Measurements from ENCODE around the gene ZNF518A.

Gene ZNF518A

DNA sequence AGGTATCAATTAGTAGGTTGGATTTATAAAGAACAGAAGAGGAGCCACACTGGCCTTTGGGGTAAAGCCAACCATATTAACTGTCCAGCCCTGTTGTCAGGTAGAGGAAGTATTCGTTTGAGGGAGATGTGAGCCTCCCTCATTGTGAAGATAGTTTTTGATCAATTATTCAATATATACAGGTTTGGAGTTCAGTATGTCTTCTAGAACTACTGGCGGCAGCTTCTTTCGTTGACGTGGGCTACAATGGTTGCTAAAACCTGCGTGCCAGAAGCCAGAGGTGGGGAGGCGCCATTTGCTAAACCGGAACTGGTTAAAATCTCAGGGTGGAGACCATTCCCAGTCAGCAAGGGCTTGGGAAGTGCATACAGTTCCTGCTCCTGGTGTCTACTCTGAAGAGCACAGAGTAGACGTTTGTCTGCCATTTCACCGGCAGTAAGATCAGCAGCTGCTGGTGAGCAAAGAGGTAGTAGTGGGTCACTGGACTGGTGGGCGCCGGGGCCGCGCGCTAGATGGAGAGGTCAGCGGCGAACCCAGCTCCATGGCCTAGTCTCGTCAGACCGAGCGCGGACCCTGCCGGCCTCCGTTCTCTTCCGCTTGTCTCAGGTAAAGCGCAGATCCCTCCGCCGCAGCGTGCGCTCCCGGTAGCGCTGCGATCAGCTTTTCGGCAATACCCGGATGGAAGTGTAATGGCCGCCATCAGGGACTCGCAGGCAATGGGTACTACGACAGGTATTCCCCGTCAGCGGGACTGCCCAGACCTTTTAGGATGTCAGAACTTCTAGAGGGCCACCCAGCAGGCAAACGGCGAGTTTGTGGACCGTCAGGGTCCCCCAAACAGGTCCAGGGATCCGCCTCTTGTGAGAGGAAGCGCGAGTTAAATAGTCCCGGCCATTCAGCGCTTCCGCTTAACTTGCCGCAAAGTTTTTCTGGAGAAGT, at the start of gene ZNF518A (continued):
- TF ChIP-seq, protein P1, sequence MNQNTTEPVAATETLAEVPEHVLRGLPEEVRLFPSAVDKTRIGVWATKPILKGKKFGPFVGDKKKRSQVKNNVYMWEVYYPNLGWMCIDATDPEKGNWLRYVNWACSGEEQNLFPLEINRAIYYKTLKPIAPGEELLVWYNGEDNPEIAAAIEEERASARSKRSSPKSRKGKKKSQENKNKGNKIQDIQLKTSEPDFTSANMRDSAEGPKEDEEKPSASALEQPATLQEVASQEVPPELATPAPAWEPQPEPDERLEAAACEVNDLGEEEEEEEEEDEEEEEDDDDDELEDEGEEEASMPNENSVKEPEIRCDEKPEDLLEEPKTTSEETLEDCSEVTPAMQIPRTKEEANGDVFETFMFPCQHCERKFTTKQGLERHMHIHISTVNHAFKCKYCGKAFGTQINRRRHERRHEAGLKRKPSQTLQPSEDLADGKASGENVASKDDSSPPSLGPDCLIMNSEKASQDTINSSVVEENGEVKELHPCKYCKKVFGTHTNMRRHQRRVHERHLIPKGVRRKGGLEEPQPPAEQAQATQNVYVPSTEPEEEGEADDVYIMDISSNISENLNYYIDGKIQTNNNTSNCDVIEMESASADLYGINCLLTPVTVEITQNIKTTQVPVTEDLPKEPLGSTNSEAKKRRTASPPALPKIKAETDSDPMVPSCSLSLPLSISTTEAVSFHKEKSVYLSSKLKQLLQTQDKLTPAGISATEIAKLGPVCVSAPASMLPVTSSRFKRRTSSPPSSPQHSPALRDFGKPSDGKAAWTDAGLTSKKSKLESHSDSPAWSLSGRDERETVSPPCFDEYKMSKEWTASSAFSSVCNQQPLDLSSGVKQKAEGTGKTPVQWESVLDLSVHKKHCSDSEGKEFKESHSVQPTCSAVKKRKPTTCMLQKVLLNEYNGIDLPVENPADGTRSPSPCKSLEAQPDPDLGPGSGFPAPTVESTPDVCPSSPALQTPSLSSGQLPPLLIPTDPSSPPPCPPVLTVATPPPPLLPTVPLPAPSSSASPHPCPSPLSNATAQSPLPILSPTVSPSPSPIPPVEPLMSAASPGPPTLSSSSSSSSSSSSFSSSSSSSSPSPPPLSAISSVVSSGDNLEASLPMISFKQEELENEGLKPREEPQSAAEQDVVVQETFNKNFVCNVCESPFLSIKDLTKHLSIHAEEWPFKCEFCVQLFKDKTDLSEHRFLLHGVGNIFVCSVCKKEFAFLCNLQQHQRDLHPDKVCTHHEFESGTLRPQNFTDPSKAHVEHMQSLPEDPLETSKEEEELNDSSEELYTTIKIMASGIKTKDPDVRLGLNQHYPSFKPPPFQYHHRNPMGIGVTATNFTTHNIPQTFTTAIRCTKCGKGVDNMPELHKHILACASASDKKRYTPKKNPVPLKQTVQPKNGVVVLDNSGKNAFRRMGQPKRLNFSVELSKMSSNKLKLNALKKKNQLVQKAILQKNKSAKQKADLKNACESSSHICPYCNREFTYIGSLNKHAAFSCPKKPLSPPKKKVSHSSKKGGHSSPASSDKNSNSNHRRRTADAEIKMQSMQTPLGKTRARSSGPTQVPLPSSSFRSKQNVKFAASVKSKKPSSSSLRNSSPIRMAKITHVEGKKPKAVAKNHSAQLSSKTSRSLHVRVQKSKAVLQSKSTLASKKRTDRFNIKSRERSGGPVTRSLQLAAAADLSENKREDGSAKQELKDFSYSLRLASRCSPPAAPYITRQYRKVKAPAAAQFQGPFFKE (tag by site-specific recombination; IDR thresholded peaks at IDR 0.05; ENCODE audit: borderline replicate concordance): no peak
- TF ChIP-seq PRDM1 (tag by site-specific recombination; IDR thresholded peaks at IDR 0.05) (no peak), ZNF292 (tag by site-specific recombination; IDR thresholded peaks at IDR 0.05; ENCODE audit: borderline replicate concordance, low read depth) (no peak), ZNF658 (tag by site-specific recombination; IDR thresholded peaks at IDR 0.05) (no peak), HOXC10 (CRISPR knock-in tag; IDR thresholded peaks at IDR 0.05) (no peak), TCF7L2 (IDR thresholded peaks at IDR 0.05; ENCODE audit: borderline replicate concordance, low read depth, low read length) (no peak), ZNF629 (tag by site-specific recombination; IDR thresholded peaks at IDR 0.05) (peak; percentile 62; the same call in 1 of the 2 replicates), ZXDB (tag by site-specific recombination; IDR thresholded peaks at IDR 0.05) (peak; percentile 95), GLI4 (tag by site-specific recombination; IDR thresholded peaks at IDR 0.05) (peak; percentile 90; the same call in 1 of the 2 replicates), IKZF3 (tag by site-specific recombination; IDR thresholded peaks at IDR 0.05) (0 out of 2 replicates have a peak, but pooled peaks have one; percentile 38), ZNF776 (tag by site-specific recombination; IDR thresholded peaks at IDR 0.05; ENCODE audit: borderline replicate concordance) (no peak), ZNF174 (tag by site-specific recombination; IDR thresholded peaks at IDR 0.05) (0 out of 2 replicates have a peak, but pooled peaks have one; percentile 24), ZNF558 (tag by site-specific recombination; IDR thresholded peaks at IDR 0.05) (no peak; the same call in 1 of the 2 replicates), ZNF132 (tag by site-specific recombination; IDR thresholded peaks at IDR 0.05; ENCODE audit: borderline replicate concordance) (no peak)
- TF ChIP-seq, protein P2, sequence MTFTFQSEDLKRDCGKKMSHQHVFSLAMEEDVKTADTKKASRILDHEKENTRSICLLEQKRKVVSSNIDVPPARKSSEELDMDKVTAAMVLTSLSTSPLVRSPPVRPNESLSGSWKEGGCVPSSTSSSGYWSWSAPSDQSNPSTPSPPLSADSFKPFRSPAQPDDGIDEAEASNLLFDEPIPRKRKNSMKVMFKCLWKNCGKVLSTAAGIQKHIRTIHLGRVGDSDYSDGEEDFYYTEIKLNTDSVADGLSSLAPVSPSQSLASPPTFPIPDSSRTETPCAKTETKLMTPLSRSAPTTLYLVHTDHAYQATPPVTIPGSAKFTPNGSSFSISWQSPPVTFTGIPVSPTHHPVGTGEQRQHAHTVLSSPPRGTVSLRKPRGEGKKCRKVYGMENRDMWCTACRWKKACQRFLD (tag by site-specific recombination; IDR thresholded peaks at IDR 0.05): no peak
- TF ChIP-seq, protein P3, sequence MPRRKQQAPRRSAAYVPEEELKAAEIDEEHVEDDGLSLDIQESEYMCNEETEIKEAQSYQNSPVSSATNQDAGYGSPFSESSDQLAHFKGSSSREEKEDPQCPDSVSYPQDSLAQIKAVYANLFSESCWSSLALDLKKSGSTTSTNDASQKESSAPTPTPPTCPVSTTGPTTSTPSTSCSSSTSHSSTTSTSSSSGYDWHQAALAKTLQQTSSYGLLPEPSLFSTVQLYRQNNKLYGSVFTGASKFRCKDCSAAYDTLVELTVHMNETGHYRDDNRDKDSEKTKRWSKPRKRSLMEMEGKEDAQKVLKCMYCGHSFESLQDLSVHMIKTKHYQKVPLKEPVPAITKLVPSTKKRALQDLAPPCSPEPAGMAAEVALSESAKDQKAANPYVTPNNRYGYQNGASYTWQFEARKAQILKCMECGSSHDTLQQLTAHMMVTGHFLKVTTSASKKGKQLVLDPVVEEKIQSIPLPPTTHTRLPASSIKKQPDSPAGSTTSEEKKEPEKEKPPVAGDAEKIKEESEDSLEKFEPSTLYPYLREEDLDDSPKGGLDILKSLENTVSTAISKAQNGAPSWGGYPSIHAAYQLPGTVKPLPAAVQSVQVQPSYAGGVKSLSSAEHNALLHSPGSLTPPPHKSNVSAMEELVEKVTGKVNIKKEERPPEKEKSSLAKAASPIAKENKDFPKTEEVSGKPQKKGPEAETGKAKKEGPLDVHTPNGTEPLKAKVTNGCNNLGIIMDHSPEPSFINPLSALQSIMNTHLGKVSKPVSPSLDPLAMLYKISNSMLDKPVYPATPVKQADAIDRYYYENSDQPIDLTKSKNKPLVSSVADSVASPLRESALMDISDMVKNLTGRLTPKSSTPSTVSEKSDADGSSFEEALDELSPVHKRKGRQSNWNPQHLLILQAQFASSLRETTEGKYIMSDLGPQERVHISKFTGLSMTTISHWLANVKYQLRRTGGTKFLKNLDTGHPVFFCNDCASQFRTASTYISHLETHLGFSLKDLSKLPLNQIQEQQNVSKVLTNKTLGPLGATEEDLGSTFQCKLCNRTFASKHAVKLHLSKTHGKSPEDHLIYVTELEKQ (tag by site-specific recombination; IDR thresholded peaks at IDR 0.05; ENCODE audit: borderline replicate concordance): peak; percentile 44; the same call in 1 of the 2 replicates
- TF ChIP-seq, protein P4, sequence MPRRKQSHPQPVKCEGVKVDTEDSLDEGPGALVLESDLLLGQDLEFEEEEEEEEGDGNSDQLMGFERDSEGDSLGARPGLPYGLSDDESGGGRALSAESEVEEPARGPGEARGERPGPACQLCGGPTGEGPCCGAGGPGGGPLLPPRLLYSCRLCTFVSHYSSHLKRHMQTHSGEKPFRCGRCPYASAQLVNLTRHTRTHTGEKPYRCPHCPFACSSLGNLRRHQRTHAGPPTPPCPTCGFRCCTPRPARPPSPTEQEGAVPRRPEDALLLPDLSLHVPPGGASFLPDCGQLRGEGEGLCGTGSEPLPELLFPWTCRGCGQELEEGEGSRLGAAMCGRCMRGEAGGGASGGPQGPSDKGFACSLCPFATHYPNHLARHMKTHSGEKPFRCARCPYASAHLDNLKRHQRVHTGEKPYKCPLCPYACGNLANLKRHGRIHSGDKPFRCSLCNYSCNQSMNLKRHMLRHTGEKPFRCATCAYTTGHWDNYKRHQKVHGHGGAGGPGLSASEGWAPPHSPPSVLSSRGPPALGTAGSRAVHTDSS (tag by site-specific recombination; IDR thresholded peaks at IDR 0.05): 0 out of 2 replicates have a peak, but pooled peaks have one; percentile 29
- TF ChIP-seq, protein P5, sequence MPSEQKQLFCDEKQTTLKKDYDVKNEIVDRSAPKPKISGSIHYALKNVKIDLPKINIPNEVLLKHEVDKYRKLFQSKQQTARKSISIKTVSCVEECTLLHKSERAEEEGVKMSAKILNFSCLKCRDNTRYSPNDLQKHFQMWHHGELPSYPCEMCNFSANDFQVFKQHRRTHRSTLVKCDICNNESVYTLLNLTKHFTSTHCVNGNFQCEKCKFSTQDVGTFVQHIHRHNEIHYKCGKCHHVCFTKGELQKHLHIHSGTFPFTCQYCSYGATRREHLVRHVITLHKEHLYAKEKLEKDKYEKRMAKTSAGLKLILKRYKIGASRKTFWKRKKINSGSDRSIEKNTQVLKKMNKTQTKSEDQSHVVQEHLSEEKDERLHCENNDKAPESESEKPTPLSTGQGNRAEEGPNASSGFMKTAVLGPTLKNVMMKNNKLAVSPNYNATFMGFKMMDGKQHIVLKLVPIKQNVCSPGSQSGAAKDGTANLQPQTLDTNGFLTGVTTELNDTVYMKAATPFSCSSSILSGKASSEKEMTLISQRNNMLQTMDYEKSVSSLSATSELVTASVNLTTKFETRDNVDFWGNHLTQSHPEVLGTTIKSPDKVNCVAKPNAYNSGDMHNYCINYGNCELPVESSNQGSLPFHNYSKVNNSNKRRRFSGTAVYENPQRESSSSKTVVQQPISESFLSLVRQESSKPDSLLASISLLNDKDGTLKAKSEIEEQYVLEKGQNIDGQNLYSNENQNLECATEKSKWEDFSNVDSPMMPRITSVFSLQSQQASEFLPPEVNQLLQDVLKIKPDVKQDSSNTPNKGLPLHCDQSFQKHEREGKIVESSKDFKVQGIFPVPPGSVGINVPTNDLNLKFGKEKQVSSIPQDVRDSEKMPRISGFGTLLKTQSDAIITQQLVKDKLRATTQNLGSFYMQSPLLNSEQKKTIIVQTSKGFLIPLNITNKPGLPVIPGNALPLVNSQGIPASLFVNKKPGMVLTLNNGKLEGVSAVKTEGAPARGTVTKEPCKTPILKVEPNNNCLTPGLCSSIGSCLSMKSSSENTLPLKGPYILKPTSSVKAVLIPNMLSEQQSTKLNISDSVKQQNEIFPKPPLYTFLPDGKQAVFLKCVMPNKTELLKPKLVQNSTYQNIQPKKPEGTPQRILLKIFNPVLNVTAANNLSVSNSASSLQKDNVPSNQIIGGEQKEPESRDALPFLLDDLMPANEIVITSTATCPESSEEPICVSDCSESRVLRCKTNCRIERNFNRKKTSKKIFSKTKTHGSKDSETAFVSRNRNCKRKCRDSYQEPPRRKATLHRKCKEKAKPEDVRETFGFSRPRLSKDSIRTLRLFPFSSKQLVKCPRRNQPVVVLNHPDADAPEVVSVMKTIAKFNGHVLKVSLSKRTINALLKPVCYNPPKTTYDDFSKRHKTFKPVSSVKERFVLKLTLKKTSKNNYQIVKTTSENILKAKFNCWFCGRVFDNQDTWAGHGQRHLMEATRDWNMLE (tag by site-specific recombination; conservative IDR thresholded peaks at IDR 0.05; ENCODE audit: low read depth): peak; percentile 98
- TF ChIP-seq, protein P6, sequence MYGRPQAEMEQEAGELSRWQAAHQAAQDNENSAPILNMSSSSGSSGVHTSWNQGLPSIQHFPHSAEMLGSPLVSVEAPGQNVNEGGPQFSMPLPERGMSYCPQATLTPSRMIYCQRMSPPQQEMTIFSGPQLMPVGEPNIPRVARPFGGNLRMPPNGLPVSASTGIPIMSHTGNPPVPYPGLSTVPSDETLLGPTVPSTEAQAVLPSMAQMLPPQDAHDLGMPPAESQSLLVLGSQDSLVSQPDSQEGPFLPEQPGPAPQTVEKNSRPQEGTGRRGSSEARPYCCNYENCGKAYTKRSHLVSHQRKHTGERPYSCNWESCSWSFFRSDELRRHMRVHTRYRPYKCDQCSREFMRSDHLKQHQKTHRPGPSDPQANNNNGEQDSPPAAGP (tag by site-specific recombination; IDR thresholded peaks at IDR 0.05): peak; percentile 87; the same call in 1 of the 2 replicates

Measured in HEK293 (cell line).